IPS-18a (cell line): Measurements from ENCODE around the gene ASIP.
"Not testable (repeated sequence)": the region's sequence is repeated elsewhere in the genome, so short reads cannot be mapped to it uniquely, and the experiment has no call there.

Experiments used
- H3K27ac ChIP-seq: one replicate; pipeline ENCODE4 v1.5.1; 2013; ENCODE audit warnings: low read length
- H3K27me3 ChIP-seq: one replicate; pipeline ENCODE4 v1.6.1; 2013; ENCODE audit warnings: mild to moderate bottlenecking, low read length; ENCODE audit not compliant: control insufficient read depth, insufficient read depth
- H3K36me3 ChIP-seq: one replicate; pipeline ENCODE4 v1.6.1; 2013; ENCODE audit warnings: low read depth, low read length; ENCODE audit not compliant: control insufficient read depth
- H3K4me1 ChIP-seq: one replicate; pipeline ENCODE4 v1.6.1; 2013; ENCODE audit warnings: low read depth, low read length; ENCODE audit not compliant: control insufficient read depth
- H3K4me3 ChIP-seq: one replicate; pipeline ENCODE4 v1.5.1; 2013; ENCODE audit warnings: low read length
- H3K9ac ChIP-seq: one replicate; pipeline ENCODE4 v1.6.1; 2013; ENCODE audit warnings: mild to moderate bottlenecking, low read length, moderate library complexity
- H3K9me3 ChIP-seq: one replicate; pipeline ENCODE4 v1.6.1; 2013; ENCODE audit warnings: low read depth, low read length; ENCODE audit not compliant: control insufficient read depth

The ASIP gene, protein sequence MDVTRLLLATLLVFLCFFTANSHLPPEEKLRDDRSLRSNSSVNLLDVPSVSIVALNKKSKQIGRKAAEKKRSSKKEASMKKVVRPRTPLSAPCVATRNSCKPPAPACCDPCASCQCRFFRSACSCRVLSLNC

DNA sequence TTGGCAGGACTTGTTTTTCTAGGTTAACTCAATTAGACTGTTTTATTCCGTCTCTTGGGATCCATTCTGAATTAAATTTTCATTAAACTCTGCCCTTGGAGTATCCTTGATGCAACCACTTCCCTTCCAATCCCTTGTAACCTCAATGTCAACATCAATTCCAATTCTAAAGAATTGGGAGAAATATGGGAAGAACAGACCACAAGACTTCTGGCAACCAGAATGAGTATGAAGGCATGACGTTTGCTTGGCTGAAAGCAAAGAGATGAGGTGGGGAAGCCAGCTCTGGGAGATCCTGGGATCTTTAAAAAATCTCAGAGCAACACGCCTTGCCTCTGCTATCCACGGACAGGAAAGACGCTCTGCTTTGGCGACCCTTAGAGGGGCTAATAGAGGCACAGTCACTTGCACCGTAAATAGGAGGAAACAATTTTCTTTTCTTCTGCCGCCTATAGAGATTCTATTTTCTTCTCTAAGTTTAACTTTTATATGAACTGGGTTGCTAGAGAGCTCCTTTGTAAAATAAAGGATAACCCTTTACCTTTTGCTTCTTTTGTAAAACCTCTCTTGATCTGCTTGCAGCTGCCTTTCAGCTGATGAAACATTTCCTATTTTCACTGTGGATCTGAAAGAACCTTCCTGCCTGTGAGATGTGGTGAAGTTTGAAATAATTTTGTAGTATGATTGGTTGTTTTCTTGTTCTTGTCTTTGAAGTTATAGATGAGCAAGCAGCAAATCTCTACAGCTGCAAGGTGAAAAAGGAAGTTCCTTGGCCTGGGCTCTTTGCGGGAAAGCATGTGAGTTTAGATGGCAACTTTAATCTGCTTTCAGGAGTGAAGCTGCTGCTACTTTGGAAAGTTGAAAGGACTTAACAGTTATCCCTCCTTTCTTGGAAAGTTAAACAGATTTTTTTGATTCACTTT is at the start of gene ASIP:
ASIP (plus strand) TSS at position 731 of the 923 bp plus-strand sequence. CDS start 18,952 bp downstream, outside the sequence.
- no peaks in the 10 kb centered on the region for H3K4me1 ChIP-seq
- H3K9me3 ChIP-seq = no peaks in the 10 kb centered on the region
- no peak within 1 kb of the TSS for H3K9ac ChIP-seq
- H3K27ac ChIP-seq = no peak within 1 kb of the TSS
- H3K27me3 ChIP-seq = no peaks in the 10 kb centered on the region
- no peak within 1 kb of the TSS for H3K4me3 ChIP-seq
- H3K36me3 ChIP-seq = no peaks in the 10 kb centered on the region

DNA sequence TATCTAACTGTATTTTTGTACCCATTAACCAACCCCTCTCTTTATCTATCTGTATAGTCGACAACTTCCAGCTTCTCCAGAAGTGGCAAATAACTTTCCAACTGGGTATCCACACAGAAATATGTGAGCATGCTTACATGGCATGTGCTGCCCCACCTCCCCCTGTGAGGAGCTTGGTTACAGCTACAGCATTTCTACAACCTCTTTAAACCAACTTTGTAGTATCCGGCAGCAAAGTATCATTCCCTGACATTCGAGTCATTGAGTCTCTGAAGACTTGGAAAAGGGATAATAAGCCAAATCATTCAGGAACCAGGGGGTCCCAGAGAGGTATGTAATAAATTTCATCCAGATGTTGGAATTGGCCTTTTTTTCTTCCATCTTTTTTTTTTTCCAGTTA is 48.2 kb upstream of the ASIP start:
- no peak overlapping the region for H3K9ac ChIP-seq
- no peak overlapping the region for H3K27ac ChIP-seq
- H3K4me3 ChIP-seq = no peak overlapping the region
- no peaks in the 10 kb centered on the region for H3K27me3 ChIP-seq
- H3K9me3 ChIP-seq = no peaks in the 10 kb centered on the region
- peaks cover 10% of the 10 kb centered on the region for H3K4me1 ChIP-seq
- H3K36me3 ChIP-seq = no peaks in the 10 kb centered on the region

DNA sequence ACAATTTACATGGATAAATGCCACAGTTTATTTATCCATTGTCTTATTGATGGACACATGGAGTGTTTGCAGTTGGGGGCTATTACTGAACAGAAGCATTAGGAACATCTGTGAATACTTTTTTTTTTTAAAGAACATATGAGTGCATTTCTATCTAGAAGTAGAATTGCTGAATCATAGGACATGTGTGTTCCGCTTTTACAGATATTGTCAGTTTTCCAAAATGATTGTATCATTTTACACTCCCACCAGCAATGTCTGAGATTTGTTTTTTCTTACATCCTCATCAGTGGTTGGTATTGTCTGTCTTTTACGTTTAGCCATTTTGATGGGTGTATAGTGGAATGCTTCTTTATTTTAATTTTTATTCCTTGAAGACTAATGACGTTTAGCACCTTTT is 42.0 kb upstream of the ASIP start:
- Histone ChIP-seq H3K36me3 (no peaks in the 10 kb centered on the region), H3K27ac (no peak overlapping the region), H3K9ac (no peak overlapping the region), H3K4me3 (no peak overlapping the region), H3K4me1 (peaks cover 4% of the 10 kb centered on the region), H3K9me3 (no peaks in the 10 kb centered on the region), H3K27me3 (no peaks in the 10 kb centered on the region)

DNA sequence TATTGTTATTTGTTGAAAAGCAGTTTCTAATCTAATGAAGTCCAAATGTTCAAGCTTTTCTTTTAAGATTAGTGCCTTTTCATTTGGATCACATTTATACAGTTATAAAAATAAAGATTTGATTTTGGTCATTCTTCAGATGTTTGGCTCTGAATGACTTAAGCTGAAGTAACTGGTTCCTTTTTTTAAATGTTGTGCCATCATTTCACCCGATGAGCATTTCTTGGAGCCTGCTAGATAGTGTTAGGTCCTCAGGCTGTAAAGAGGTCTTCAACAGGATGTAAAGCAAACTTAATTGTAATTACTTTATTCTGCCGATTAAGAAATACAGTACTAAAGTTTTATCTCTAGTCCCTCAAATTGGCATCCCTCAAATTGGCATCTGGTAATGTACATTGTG is 41.2 kb upstream of the ASIP start:
- H3K9me3 ChIP-seq = no peaks in the 10 kb centered on the region
- H3K4me1 ChIP-seq = peaks cover 2% of the 10 kb centered on the region
- no peaks in the 10 kb centered on the region for H3K36me3 ChIP-seq
- H3K9ac ChIP-seq = no peak overlapping the region
- no peaks in the 10 kb centered on the region for H3K27me3 ChIP-seq
- H3K27ac ChIP-seq = no peak overlapping the region
- H3K4me3 ChIP-seq = no peak overlapping the region

DNA sequence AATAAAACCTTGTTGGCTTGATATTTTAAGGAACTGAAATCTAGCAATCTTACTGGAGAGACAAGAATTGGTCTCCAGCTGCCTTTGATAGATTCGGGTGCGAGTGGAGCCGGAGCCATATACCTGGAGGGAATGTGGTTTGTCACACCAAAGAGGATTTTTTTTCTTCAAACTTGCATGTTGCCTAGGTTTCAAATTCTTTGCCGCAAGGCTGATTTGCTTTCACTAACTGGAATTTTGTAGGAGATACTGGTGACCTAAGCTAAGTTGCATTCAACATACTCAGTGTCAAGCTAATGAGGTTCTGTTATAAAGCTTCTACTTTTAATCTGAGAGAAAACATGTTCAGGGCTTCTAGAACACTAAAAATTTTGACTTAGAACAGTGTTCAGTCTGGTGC is 39.7 kb upstream of the ASIP start:
- H3K27me3 ChIP-seq = no peaks in the 10 kb centered on the region
- H3K9ac ChIP-seq = no peak overlapping the region
- H3K9me3 ChIP-seq = no peaks in the 10 kb centered on the region
- H3K4me3 ChIP-seq = no peak overlapping the region
- no peak overlapping the region for H3K27ac ChIP-seq
- no peaks in the 10 kb centered on the region for H3K36me3 ChIP-seq
- no peaks in the 10 kb centered on the region for H3K4me1 ChIP-seq

DNA sequence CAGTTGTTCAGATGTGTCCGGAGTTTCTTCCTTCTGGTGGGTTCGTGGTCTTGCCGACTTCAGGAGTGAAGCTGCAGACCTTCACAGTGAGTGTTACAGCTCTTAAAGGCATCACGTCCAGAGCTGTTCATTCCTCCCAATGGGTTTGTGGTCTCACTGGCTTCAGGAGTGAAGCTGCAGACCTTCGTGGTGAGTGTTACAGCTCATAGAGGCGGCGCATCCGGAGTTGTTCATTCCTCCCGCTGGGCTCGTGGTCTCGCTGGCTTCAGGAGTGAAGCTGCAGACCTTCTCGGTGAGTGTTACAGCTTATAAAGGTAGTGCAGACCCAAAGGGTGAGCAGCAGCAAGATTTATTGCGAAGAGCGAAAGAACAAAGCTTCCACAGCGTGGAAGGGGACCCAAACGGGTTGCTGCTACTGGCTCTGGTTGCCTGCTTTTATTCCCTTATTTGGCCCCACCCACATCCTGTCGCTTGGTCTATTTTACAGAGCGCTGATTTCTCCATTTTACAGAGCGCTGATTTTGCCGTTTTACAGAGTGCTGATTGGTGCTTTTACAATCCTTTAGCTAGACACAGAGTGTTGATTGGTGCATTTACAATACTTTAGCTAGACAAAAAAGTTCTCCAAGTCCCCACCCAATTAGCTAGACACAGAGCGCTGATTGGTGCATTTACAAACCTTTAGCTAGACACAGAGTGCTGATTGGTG is 35.9 kb upstream of the ASIP start:
- H3K4me3 ChIP-seq, H3K4me1 ChIP-seq, H3K36me3 ChIP-seq, H3K27ac ChIP-seq, H3K27me3 ChIP-seq, H3K9ac ChIP-seq, H3K9me3 ChIP-seq: not testable (repeated sequence)

DNA sequence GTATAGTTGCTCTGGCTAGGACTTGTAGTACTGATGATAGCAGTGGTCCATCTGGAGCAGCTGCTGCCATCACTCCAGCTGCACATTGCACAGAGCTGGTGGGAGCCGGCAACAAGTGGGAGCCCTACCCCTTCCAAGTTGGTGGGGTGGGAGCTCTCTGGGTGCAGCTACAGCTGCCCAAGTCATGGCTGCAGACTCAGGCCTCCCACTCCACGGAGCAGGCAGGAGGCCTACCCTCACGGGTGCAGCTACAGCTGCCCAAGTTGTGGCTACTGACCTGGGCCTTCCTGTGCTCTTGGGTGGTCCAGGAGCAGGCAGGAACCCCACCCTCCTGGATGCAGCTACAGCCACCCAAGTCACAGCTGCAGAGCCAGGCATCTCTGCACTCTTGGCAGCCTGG is 32.1 kb upstream of the ASIP start:
- Histone ChIP-seq H3K36me3 (no peaks in the 10 kb centered on the region), H3K9ac (no peak overlapping the region), H3K27ac (no peak overlapping the region), H3K4me1 (no peaks in the 10 kb centered on the region), H3K27me3 (peaks cover 9% of the 10 kb centered on the region), H3K9me3 (peaks cover 3% of the 10 kb centered on the region), H3K4me3 (no peak overlapping the region)

DNA sequence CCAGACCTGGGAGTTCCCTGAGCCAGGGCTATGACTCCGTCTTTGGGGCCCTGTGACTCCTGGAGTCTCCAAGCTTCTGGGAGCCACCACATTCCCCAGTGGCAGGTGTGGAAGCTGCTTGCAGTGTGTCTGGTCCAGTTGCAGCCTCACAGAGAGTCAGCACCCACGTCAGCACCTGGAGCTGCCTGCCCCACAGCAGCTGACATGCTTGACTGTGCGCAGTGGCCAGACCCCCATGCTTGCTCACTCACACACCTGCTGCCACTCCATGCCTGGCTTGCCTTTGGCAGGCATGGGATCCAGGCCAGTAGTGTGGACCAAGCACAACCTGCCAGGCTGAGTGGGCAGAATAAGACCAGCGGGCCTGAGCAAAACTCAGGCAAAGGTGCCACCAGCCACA is 31.0 kb upstream of the ASIP start:
- Histone ChIP-seq H3K4me3 (no peak overlapping the region), H3K9me3 (peaks cover 3% of the 10 kb centered on the region), H3K4me1 (no peaks in the 10 kb centered on the region), H3K36me3 (no peaks in the 10 kb centered on the region), H3K27ac (no peak overlapping the region), H3K9ac (no peak overlapping the region), H3K27me3 (peaks cover 20% of the 10 kb centered on the region)

DNA sequence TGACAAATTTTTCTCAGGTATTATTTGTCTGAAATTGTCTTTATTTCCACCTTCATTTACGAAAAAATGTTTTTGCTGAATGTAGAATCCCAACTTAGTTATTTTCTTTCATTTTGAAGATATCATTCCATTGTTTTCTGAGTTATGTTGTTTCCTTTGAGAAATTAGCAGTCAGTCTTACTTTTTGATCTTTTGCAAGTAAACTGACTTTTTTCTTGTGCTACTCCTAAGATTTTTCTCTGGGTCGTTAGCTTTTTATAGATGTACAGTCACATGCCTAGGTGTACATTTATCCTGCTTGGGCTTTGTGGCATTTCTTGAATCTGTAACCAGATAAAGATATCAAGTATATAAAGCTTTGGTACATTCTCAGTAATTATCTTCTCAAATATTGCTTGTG is 29.6 kb upstream of the ASIP start:
- Histone ChIP-seq H3K36me3 (no peaks in the 10 kb centered on the region), H3K9ac (no peak overlapping the region), H3K27me3 (peaks cover 31% of the 10 kb centered on the region), H3K9me3 (peaks cover 3% of the 10 kb centered on the region), H3K27ac (no peak overlapping the region), H3K4me3 (no peak overlapping the region), H3K4me1 (peaks cover 3% of the 10 kb centered on the region)

DNA sequence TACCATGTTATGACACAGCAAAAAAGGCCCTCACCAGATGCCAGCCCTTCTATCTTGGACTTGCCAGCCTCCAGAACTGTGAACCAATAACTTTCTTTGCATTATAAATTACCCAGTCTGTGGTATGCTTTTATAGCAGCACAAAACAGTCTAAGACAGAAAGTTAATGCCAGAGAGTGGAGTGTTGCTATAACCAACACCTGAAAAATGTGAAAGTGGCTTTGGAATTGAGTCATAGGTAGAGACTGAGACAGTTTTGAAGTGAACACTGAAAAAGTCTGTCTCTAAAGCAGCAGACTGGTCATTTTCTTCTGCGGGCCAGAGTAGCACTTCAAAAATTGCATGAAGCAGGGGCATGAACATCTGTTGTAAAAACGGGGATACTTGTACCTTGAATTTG is 28.0 kb upstream of the ASIP start:
- H3K9me3 ChIP-seq = peaks cover 3% of the 10 kb centered on the region
- H3K27ac ChIP-seq = no peak overlapping the region
- H3K4me1 ChIP-seq = peaks cover 4% of the 10 kb centered on the region
- H3K27me3 ChIP-seq = peaks cover 42% of the 10 kb centered on the region
- no peak overlapping the region for H3K9ac ChIP-seq
- no peak overlapping the region for H3K4me3 ChIP-seq
- no peaks in the 10 kb centered on the region for H3K36me3 ChIP-seq

DNA sequence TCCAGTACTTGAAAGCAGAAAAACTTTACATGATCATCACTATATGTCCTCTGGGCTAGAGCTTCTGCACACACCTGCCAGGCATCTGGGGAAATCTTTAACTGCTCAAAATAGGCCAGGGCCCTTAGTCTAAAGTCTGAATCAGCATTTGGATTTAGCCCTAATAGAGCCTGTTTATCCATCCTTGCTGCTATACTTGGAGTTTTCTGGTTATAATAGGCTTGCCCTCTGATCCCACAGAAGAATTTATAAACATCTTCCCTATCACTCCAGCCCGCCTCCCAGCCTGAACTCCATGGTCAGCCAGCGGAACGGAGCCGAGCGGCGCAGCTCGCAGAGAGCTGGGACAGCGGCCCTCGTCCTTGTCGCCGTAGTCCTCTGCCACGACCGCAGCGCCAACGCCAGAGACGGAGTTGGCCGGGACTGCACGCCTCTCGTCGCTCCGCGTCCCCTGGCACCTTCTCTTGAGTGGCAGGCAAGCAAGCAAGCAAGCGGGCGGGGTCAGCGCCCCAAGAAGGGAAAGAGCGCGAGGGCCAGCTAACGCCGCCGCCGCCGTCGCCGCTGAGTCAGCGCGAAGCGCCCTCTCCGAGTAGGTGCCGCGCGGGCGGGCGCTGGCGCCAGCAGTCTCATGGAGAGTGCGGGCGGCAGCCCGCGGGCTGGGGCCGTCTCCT is 25.4 kb upstream of the ASIP start:
- peak overlapping the region; percentile 34 for H3K9ac ChIP-seq
- no peak overlapping the region for H3K27ac ChIP-seq
- peaks cover 3% of the 10 kb centered on the region for H3K9me3 ChIP-seq
- H3K27me3 ChIP-seq = peaks cover 45% of the 10 kb centered on the region
- H3K4me3 ChIP-seq = peak overlapping the region; percentile 56
- peaks cover 4% of the 10 kb centered on the region for H3K4me1 ChIP-seq
- H3K36me3 ChIP-seq = no peaks in the 10 kb centered on the region
